Inflammatory macrophage (primary cell): Measurements from ENCODE around the gene MLPH.
A peak's percentile ranks its signal among the peaks of the same experiment; 100 is the strongest.

Experiments
- DNase-seq, 2 donors: peaks; one replicate each; pipeline ENCODE4 v3.0.0-alpha.2; 2020 to 2022

The MLPH gene

DNA sequence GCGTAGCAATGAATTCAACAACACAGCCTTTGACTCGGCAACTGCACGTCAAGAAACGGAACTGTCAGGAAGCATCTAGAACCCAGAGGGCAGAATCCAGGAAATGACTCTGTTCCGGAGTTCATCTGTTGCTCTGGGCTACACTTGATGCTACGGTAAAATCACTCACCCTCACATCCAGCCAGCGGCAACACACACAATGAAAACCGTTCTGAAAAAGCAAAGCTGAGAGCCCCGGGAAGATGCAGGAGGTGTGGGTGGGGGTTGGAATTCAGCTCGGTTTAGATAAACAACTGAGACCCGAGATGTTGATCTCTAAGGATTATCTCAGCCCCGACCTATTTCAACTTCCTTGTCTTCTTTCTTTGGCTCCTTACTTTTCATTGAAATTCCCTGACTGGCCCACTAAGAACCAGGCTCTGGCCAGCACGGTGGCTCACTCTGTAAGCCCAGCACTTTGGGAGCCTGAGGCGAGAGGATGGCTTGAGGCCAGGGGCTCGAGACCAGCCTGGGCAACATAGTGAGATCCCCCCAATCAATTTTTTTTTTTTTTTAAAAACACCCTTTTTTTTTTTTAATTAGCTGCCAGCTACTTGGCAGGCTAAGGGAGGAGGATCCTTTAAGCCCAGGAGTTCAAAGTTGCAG, 116.8 kb downstream of the MLPH start:
- peak; percentile 53 to 64 for DNase-seq

- no peak for DNase-seq
Observed at GRCh38 chr2:237604391-237604790, 117.3 kb downstream of the MLPH start.
